Calu3 (cell line): ENCODE measurements around the gene SPOCK1. TPM values are rescaled to one million over a fixed set of nuclear protein-coding genes. Genes with fewer than 3 reads are reported as not detected.

Experiments used
- BruUV-seq: library from RNA; stranded (reverse); fragments of 400-500 nt; replicated peaks from 2 replicates; lab custom pipeline; 2021; lab: Mats Ljungman, UMichigan
- CTCF ChIA-PET: fragments of 300-600 bp; sonication (Branson Sonifier 250); formaldehyde crosslinking; loops from one replicate; lab custom pipeline; 2022; ENCODE audit warnings: antibody characterized with exemption; lab: Charles Lee
- DNase-seq: peaks from one replicate; pipeline ENCODE4 v3.0.0; 2022
- H3K27ac Mint-ChIP-seq: one replicate; pipeline ENCODE4 v1.8.0; 2022; ENCODE audit warnings: mixed read lengths; ENCODE audit not compliant: unreplicated experiment
- H3K27me3 Mint-ChIP-seq: one replicate; pipeline ENCODE4 v1.8.0; 2022; ENCODE audit warnings: mixed read lengths; ENCODE audit not compliant: unreplicated experiment
- H3K36me3 Mint-ChIP-seq: one replicate; pipeline ENCODE4 v1.8.0; 2022; ENCODE audit warnings: mild to moderate bottlenecking, moderate library complexity, mixed read lengths; ENCODE audit not compliant: insufficient read depth, unreplicated experiment
- H3K4me1 Mint-ChIP-seq: one replicate; pipeline ENCODE4 v1.8.0; 2022; ENCODE audit warnings: mild to moderate bottlenecking, low read depth, mixed read lengths; ENCODE audit not compliant: unreplicated experiment
- H3K4me3 Mint-ChIP-seq: one replicate; pipeline ENCODE4 v1.8.0; 2022; ENCODE audit warnings: mild to moderate bottlenecking, low read depth, moderate library complexity, mixed read lengths; ENCODE audit not compliant: unreplicated experiment
- H3K9me3 Mint-ChIP-seq: one replicate; pipeline ENCODE4 v1.8.0; 2022; ENCODE audit warnings: low read depth, mixed read lengths; ENCODE audit not compliant: unreplicated experiment
- intact Hi-C: fragments of 100-400 bp; cut with micrococcal nuclease; formaldehyde crosslinking; loops from one replicate; pipeline ENCODE4 v1.10.0; 2022; ENCODE audit not compliant: unreplicated experiment
- total RNA-seq: library from RNA; stranded (reverse); gene quantifications from 2 replicates; pipeline ENCODE4 v1.2.3, GENCODE V29; 2022
- TF ChIP-seq, protein P1 (sequence below): fragments of 200-600 bp; IDR thresholded peaks from one replicate; pipeline ENCODE4 v1.8.0; 2022; ENCODE audit warnings: antibody characterized with exemption; ENCODE audit not compliant: unreplicated experiment

The SPOCK1 gene
- total RNA-seq, 1 experiment from 2014 or later, result 3.2 TPM

DNA sequence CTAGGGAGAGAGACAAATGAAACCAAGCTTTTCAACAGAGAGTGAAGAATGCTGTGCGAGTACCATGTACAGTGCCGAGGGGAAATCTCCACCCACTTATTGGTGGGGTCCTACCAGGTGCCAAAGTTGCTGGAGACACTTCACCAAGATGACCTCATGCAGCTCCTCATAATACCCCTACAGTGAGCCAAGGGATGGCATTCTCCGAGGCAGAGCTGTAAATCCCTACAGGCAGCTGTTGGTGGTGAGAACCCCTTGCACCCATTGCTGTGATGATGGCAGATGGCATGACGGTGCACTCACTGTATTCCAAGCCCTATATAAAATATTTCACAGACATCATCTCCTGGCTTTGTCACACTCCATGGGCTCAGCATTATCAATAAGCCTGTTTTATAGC, 464.9 kb downstream of the SPOCK1 start:
- TF ChIP-seq, protein P1, sequence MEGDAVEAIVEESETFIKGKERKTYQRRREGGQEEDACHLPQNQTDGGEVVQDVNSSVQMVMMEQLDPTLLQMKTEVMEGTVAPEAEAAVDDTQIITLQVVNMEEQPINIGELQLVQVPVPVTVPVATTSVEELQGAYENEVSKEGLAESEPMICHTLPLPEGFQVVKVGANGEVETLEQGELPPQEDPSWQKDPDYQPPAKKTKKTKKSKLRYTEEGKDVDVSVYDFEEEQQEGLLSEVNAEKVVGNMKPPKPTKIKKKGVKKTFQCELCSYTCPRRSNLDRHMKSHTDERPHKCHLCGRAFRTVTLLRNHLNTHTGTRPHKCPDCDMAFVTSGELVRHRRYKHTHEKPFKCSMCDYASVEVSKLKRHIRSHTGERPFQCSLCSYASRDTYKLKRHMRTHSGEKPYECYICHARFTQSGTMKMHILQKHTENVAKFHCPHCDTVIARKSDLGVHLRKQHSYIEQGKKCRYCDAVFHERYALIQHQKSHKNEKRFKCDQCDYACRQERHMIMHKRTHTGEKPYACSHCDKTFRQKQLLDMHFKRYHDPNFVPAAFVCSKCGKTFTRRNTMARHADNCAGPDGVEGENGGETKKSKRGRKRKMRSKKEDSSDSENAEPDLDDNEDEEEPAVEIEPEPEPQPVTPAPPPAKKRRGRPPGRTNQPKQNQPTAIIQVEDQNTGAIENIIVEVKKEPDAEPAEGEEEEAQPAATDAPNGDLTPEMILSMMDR, result no peak
- Mint-ChIP-seq H3K4me3 (no peak overlapping the region), H3K9me3 (no peaks in the 10 kb centered on the region), H3K27me3 (no peaks in the 10 kb centered on the region), H3K4me1 (peaks cover 44% of the 10 kb centered on the region), H3K27ac (no peak overlapping the region), H3K36me3 (peaks cover 9% of the 10 kb centered on the region)
- no TSS peak for BruUV-seq
- CTCF ChIA-PET, result no interaction called here
- intact Hi-C loops, result no loop called here
- DNase-seq, result no peak

DNA sequence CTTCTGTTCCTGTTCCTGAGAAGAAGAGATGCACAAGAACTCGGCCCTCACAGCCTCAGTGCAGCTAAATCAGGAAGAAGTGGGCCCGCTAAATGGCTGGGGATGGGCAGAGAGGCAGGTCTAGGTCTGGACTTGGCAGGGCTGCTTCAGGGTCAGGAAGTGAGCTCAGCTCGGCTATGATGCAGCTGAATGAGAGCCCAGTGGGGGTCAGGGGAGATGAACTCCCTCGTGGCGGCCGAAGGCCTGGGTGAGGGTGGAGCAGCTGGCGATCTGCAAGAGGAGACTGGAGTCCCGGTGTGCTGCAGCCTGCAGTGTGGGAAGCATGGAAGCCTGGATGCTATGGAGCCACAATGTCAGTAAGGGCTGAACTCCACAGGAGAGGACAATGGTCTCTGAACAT, 466.2 kb downstream of the SPOCK1 start:
- CTCF ChIA-PET, result no interaction called here
- no peaks in the 10 kb centered on the region for H3K27me3 Mint-ChIP-seq

DNA sequence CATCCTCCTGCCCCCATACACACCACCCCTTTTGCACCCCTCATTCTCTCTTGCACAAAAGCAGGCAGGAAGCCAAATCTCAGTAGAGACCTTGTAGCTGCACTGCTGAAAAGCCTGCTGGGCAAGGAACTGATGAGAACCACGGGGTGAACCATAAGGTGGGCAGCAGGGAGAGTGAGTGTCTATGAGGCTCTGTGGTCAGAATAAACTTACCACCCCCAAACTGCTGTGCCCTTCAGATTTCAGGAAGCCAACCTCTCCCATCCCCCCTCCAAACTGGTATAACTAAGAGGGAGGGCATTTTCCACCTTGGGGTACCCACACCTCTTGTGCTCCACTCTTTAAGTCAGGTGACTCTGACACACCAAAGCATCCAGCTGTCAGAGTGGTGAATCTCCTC, 471.4 kb downstream of the SPOCK1 start:
- Mint-ChIP-seq H3K4me3 (no peak overlapping the region), H3K36me3 (no peaks in the 10 kb centered on the region), H3K27ac (no peak overlapping the region), H3K9me3 (no peaks in the 10 kb centered on the region), H3K4me1 (peaks cover 5% of the 10 kb centered on the region), H3K27me3 (no peaks in the 10 kb centered on the region)
- DNase-seq, result no peak
- intact Hi-C loops, result no loop called here
- TF ChIP-seq, protein P1, result no peak
- no TSS peak for BruUV-seq
- CTCF ChIA-PET, result interaction anchor here (1.6 kb wide), 1 partner anchor 13 kb away, joined by 3 read pairs; no protein-coding TSS in a partner anchor

More for the DNA sequence above, 466.2 kb downstream of the SPOCK1 start:
- intact Hi-C loops, result no loop called here
- BruUV-seq, result no TSS peak
- Mint-ChIP-seq H3K27ac (no peak overlapping the region), H3K4me1 (peaks cover 32% of the 10 kb centered on the region), H3K9me3 (no peaks in the 10 kb centered on the region), H3K36me3 (peaks cover 9% of the 10 kb centered on the region), H3K4me3 (no peak overlapping the region)
- TF ChIP-seq, protein P1, result no peak
- no peak for DNase-seq

DNA sequence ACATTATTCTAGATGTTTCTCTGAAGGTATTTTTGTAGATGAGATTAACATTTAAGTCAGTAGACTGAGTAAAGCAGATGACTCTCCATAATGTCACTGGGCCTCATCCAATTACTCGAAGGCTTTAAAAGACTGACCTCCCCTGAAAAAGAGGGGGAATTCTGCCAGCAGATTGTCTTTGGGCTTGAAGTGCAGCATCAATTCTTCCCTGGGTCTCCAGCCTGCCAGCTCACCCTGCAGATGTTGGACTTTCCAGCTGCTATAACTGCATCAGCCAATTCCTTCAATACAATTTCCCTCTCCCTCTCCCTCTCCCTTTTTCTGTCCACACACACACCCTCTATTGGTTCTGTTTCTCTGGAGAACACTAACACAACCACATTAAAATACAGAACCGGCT, 472.8 kb downstream of the SPOCK1 start:
- BruUV-seq, result no TSS peak
- TF ChIP-seq, protein P1, result no peak
- no peak for DNase-seq
- Mint-ChIP-seq H3K27me3 (no peaks in the 10 kb centered on the region), H3K36me3 (no peaks in the 10 kb centered on the region), H3K4me3 (no peak overlapping the region), H3K27ac (no peak overlapping the region), H3K4me1 (peaks cover 8% of the 10 kb centered on the region), H3K9me3 (no peaks in the 10 kb centered on the region)
- CTCF ChIA-PET, result no interaction called here
- intact Hi-C loops, result no loop called here
